ENCODE data around the gene FNDC10. TPM values are rescaled to one million over a fixed set of nuclear protein-coding genes. Genes with fewer than 3 reads are reported as not detected.

The FNDC10 gene
- total RNA-seq, 2 experiments from 2014 or later = 1.5 to 1.6 TPM

- Mint-ChIP-seq H3K36me3 (peaks cover 2% of the 10 kb centered on the region), H3K4me3 (no peak within 1 kb of the TSS), H3K4me1 (ENCODE audit: low read depth) (peaks cover 7% of the 10 kb centered on the region), H3K9me3 (no peaks in the 10 kb centered on the region), H3K27ac (no peak within 1 kb of the TSS), H3K27me3 (peaks cover 4% of the 10 kb centered on the region)
- no peak for DNase-seq
- ChIA-PET POLR2A (no interaction called here), CTCF (interaction anchor here (0.5 kb wide), 1 partner anchor 18 kb away, joined by 3 read pairs; no protein-coding TSS in a partner anchor)
- intact Hi-C loops (cut with micrococcal nuclease) = loop anchor here (2.0 kb wide), 1 partner anchor 17 kb away; the partner anchor contains the start of gene MIB2
Measured at GRCh38 chr1:1631782-1632420, 32.0 kb upstream of the FNDC10 start, which contains the start of gene MMP23B. Gene MMP23B (plus strand): TSS chr1:1632173. CDS start chr1:1632219, 46 bp downstream.

GRCh38 chr1:1630965-1631781, 31.2 kb upstream of the FNDC10 start:
- Mint-ChIP-seq H3K9me3 (no peaks in the 10 kb centered on the region), H3K36me3 (peaks cover 2% of the 10 kb centered on the region), H3K4me3 (no peak overlapping the region), H3K27me3 (peaks cover 4% of the 10 kb centered on the region), H3K27ac (no peak overlapping the region), H3K4me1 (ENCODE audit: low read depth) (peaks cover 7% of the 10 kb centered on the region)
- intact Hi-C loops (cut with micrococcal nuclease) = loop anchor here (2.0 kb wide), 1 partner anchor 16 kb away; the partner anchor contains the start of gene MIB2
- POLR2A ChIA-PET = interaction anchor here (1.1 to 1.3 kb wide), 3 partner anchors 11 to 17 kb away, joined by 3 read pairs; partner anchors contain the start of gene MIB2
- CTCF ChIA-PET = interaction anchor here (0.7 to 1.8 kb wide), 2 partner anchors 17 to 37 kb away, joined by 4 to 13 read pairs; no protein-coding TSS in a partner anchor
- DNase-seq = no peak

- CTCF ChIA-PET = interaction anchor here (1.8 kb wide), 1 partner anchor 16 kb away, joined by 13 read pairs; no protein-coding TSS in a partner anchor
- intact Hi-C loops (cut with micrococcal nuclease) = loop anchor here (2.0 kb wide), 1 partner anchor 16 kb away; the partner anchor contains the start of gene MIB2
Measured at GRCh38 chr1:1630191-1630964, 30.4 kb upstream of the FNDC10 start.

GRCh38 chr1:1629430-1630190, 29.7 kb upstream of the FNDC10 start:
- peak overlapping the region; percentile 46 for H3K4me3 Mint-ChIP-seq
- H3K27me3 Mint-ChIP-seq = peaks cover 4% of the 10 kb centered on the region
- CTCF ChIA-PET = interaction anchor here (1.7 to 1.8 kb wide), 2 partner anchors 14 to 16 kb away, joined by 4 to 13 read pairs; partner anchors contain the start of gene MIB2
- H3K4me1 Mint-ChIP-seq (ENCODE audit: low read depth) = peaks cover 7% of the 10 kb centered on the region
- H3K36me3 Mint-ChIP-seq = peaks cover 2% of the 10 kb centered on the region
- peak overlapping the region; percentile 23 for H3K27ac Mint-ChIP-seq
- no peaks in the 10 kb centered on the region for H3K9me3 Mint-ChIP-seq
- intact Hi-C loops (cut with micrococcal nuclease) = loop anchor here (2.0 kb wide), 1 partner anchor 15 kb away; the partner anchor contains the start of gene MIB2
- peak; percentile 69 for DNase-seq
- POLR2A ChIA-PET = interaction anchor here (0.9 kb wide), 1 partner anchor 14 kb away, joined by 3 read pairs; the partner anchor contains the start of gene MIB2

More at GRCh38 chr1:1630191-1630964, 30.4 kb upstream of the FNDC10 start:
- peak; percentile 96 for DNase-seq
- POLR2A ChIA-PET = interaction anchor here (0.9 to 1.3 kb wide), 4 partner anchors 10 to 16 kb away, joined by 3 read pairs; partner anchors contain the start of gene MIB2
- peak overlapping the region; percentile 81 for H3K27ac Mint-ChIP-seq
- peaks cover 4% of the 10 kb centered on the region for H3K27me3 Mint-ChIP-seq
- H3K36me3 Mint-ChIP-seq = peaks cover 2% of the 10 kb centered on the region
- no peaks in the 10 kb centered on the region for H3K9me3 Mint-ChIP-seq
- H3K4me1 Mint-ChIP-seq (ENCODE audit: low read depth) = peaks cover 7% of the 10 kb centered on the region
- H3K4me3 Mint-ChIP-seq = peak overlapping the region; percentile 74

- H3K27me3 Mint-ChIP-seq = peaks cover 4% of the 10 kb centered on the region
- CTCF ChIA-PET = interaction anchor here (1.7 kb wide), 1 partner anchor 13 kb away, joined by 4 read pairs; the partner anchor contains the start of gene MIB2
- intact Hi-C loops (cut with micrococcal nuclease) = no loop called here
Measured at GRCh38 chr1:1628754-1629429, 29.0 kb upstream of the FNDC10 start.

GRCh38 chr1:1627829-1628753, 28.2 kb upstream of the FNDC10 start:
- H3K27ac Mint-ChIP-seq = no peak overlapping the region
- peaks cover 4% of the 10 kb centered on the region for H3K27me3 Mint-ChIP-seq
- intact Hi-C loops (cut with micrococcal nuclease) = no loop called here
- ChIA-PET POLR2A (interaction anchor here (0.8 kb wide), 1 partner anchor 10 kb away, joined by 3 read pairs; no protein-coding TSS in a partner anchor), CTCF (interaction anchor here (1.7 kb wide), 1 partner anchor 13 kb away, joined by 4 read pairs; the partner anchor contains the start of gene MIB2)
- H3K36me3 Mint-ChIP-seq = peaks cover 2% of the 10 kb centered on the region
- H3K4me1 Mint-ChIP-seq (ENCODE audit: low read depth) = peaks cover 7% of the 10 kb centered on the region
- H3K4me3 Mint-ChIP-seq = peak overlapping the region; percentile 32
- no peaks in the 10 kb centered on the region for H3K9me3 Mint-ChIP-seq
- DNase-seq = no peak

More at GRCh38 chr1:1628754-1629429, 29.0 kb upstream of the FNDC10 start:
- POLR2A ChIA-PET = interaction anchor here (0.8 to 0.9 kb wide), 2 partner anchors 11 to 13 kb away, joined by 3 read pairs; partner anchors contain the start of gene MIB2
- peaks cover 7% of the 10 kb centered on the region for H3K4me1 Mint-ChIP-seq (ENCODE audit: low read depth)
- H3K4me3 Mint-ChIP-seq = peak overlapping the region; percentile 32
- H3K9me3 Mint-ChIP-seq = no peaks in the 10 kb centered on the region
- H3K36me3 Mint-ChIP-seq = peaks cover 2% of the 10 kb centered on the region
- H3K27ac Mint-ChIP-seq = no peak overlapping the region
- peak; percentile 64 for DNase-seq

GRCh38 chr1:1627261-1627828, 27.4 kb upstream of the FNDC10 start:
- CTCF ChIA-PET = no interaction called here
- Mint-ChIP-seq H3K27ac (no peak overlapping the region), H3K4me3 (no peak overlapping the region), H3K27me3 (peaks cover 4% of the 10 kb centered on the region), H3K9me3 (no peaks in the 10 kb centered on the region), H3K4me1 (ENCODE audit: low read depth) (peaks cover 7% of the 10 kb centered on the region), H3K36me3 (peaks cover 2% of the 10 kb centered on the region)
- intact Hi-C loops (cut with micrococcal nuclease) = no loop called here
- no peak for DNase-seq
- POLR2A ChIA-PET = no interaction called here

GRCh38 chr1:1626207-1627141, 26.5 kb upstream of the FNDC10 start:
- peaks cover 6% of the 10 kb centered on the region for H3K4me1 Mint-ChIP-seq (ENCODE audit: low read depth)
- intact Hi-C loops (cut with micrococcal nuclease) = no loop called here
- H3K27me3 Mint-ChIP-seq = peaks cover 3% of the 10 kb centered on the region
- H3K4me3 Mint-ChIP-seq = no peak overlapping the region
- no peak overlapping the region for H3K27ac Mint-ChIP-seq
- H3K9me3 Mint-ChIP-seq = no peaks in the 10 kb centered on the region
- CTCF ChIA-PET = no interaction called here
- no peak for DNase-seq
- POLR2A ChIA-PET = no interaction called here
- peaks cover 2% of the 10 kb centered on the region for H3K36me3 Mint-ChIP-seq

GRCh38 chr1:1625824-1626206, 25.9 kb upstream of the FNDC10 start:
- H3K36me3 Mint-ChIP-seq = peaks cover 2% of the 10 kb centered on the region
- ChIA-PET POLR2A (no interaction called here), CTCF (no interaction called here)
- no peak overlapping the region for H3K4me3 Mint-ChIP-seq
- no peaks in the 10 kb centered on the region for H3K9me3 Mint-ChIP-seq
- peaks cover 6% of the 10 kb centered on the region for H3K4me1 Mint-ChIP-seq (ENCODE audit: low read depth)
- DNase-seq = no peak
- no peak overlapping the region for H3K27ac Mint-ChIP-seq
- H3K27me3 Mint-ChIP-seq = peaks cover 2% of the 10 kb centered on the region
- intact Hi-C loops (cut with micrococcal nuclease) = no loop called here
